ENCODE results near the gene ZNF474. TPM values are rescaled to one million over a fixed set of nuclear protein-coding genes. Genes with fewer than 3 reads are reported as not detected.

ZNF474 gene
- total RNA-seq, 2 donors from 2014 or later: not detected

- intact Hi-C loops (cut with DNase I): no loop called here
- H3K27ac ChIP-seq: peak overlapping the region; percentile 4 to 70 (median 31)
- DNase-seq: peak in 1 of 4 donors; percentile 22
- 49 to 54% methylated on average over 4 of the region's 4 CpGs for WGBS, 2 donors
- no peaks in the 10 kb centered on the region for H3K9me3 ChIP-seq
- peak; percentile 65 for ATAC-seq
- TF ChIP-seq POLR2A (IDR thresholded peaks at IDR 0.05) (no peak), CTCF (IDR thresholded peaks at IDR 0.05) (no peak)
- no peak overlapping the region for H3K4me3 ChIP-seq
- no peaks in the 10 kb centered on the region for H3K4me1 ChIP-seq
- no peaks in the 10 kb centered on the region for H3K36me3 ChIP-seq (replicated peaks in 1 of 2; ENCODE audit: insufficient read depth in 1 of 2, low read depth in 2 of 2)
- H3K27me3 ChIP-seq: no peaks in the 10 kb centered on the region
Measured at GRCh38 chr5:122163121-122164069, 34.0 kb downstream of the ZNF474 start.

- H3K4me3 ChIP-seq: no peak overlapping the region
- TF ChIP-seq CTCF (IDR thresholded peaks at IDR 0.05): no peak
- TF ChIP-seq POLR2A (IDR thresholded peaks at IDR 0.05): no peak
- intact Hi-C loops (cut with DNase I): no loop called here
- peak overlapping the region in 1 of 4 donors; percentile 70 for H3K27ac ChIP-seq
- no peaks in the 10 kb centered on the region for H3K36me3 ChIP-seq (replicated peaks in 1 of 2; ENCODE audit: insufficient read depth in 1 of 2, low read depth in 2 of 2)
- no peaks in the 10 kb centered on the region for H3K4me1 ChIP-seq
- no peaks in the 10 kb centered on the region for H3K9me3 ChIP-seq
- no peak for ATAC-seq
- no peaks in the 10 kb centered on the region for H3K27me3 ChIP-seq
- DNase-seq: no peak
Measured at GRCh38 chr5:122164070-122164435, 34.7 kb downstream of the ZNF474 start.

DNA sequence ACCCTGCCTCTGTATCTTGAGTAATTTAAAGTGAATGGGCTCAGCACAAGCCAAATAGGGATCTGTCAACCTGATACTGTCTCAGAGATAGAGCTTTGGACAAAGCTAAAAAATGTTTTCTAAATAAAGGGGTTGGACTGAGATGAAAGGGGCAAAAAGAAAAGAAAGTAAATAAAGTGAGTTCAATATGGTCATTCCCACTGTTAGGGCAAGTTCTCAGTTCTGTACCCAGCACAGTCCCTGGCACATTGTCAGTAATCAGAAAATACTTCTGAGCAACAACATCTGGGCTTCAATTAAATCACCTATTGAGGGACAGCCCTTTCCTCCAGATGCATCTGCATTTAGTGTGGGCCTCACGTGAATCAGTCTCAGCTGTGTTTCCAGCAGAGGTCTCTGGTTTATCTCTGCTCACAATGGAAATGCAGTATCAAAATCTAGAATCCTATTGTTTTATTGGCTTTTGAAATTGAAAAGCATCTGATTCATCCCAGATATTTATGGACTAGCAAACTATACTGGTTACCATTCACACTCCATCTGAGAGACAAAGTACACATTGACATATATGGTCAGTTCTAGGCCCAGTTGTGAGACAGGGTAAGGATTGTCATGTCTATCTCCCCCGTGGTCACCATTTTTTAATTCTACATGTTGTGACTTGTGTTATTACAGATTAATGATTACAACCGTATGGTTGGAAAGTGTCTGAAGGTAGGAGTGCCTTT lies 35.6 kb downstream of the ZNF474 start:
- WGBS, 2 donors: 33 to 50% methylated on average over 3 of the region's 3 CpGs
- no peak for TF ChIP-seq POLR2A (IDR thresholded peaks at IDR 0.05)
- TF ChIP-seq CTCF (IDR thresholded peaks at IDR 0.05): no peak
- ATAC-seq: no peak
- Histone ChIP-seq H3K4me1 (no peaks in the 10 kb centered on the region), H3K36me3 (replicated peaks in 1 of 2; ENCODE audit: insufficient read depth in 1 of 2, low read depth in 2 of 2) (no peaks in the 10 kb centered on the region), H3K27ac (peak overlapping the region in 1 of 4 donors; percentile 5), H3K9me3 (no peaks in the 10 kb centered on the region), H3K4me3 (no peak overlapping the region), H3K27me3 (no peaks in the 10 kb centered on the region)
- intact Hi-C loops (cut with DNase I): no loop called here
- DNase-seq: no peak

- WGBS, 2 donors: 51 to 58% methylated on average over 3 of the region's 3 CpGs
- intact Hi-C loops (cut with DNase I): no loop called here
Measured at GRCh38 chr5:122165559-122166078, 36.3 kb downstream of the ZNF474 start.

More at GRCh38 chr5:122165559-122166078, 36.3 kb downstream of the ZNF474 start:
- Histone ChIP-seq H3K27ac (peak overlapping the region in 1 of 4 donors; percentile 18), H3K9me3 (no peaks in the 10 kb centered on the region), H3K27me3 (no peaks in the 10 kb centered on the region), H3K36me3 (replicated peaks in 1 of 2; ENCODE audit: insufficient read depth in 1 of 2, low read depth in 2 of 2) (no peaks in the 10 kb centered on the region), H3K4me3 (no peak overlapping the region), H3K4me1 (no peaks in the 10 kb centered on the region)
- TF ChIP-seq CTCF (IDR thresholded peaks at IDR 0.05): no peak
- no peak for TF ChIP-seq POLR2A (IDR thresholded peaks at IDR 0.05)
- DNase-seq (no peak), ATAC-seq (peak; percentile 33)

Data from body of pancreas (tissue), 4 donors.